HEK293 (cell line): Measurements from ENCODE around the gene SEMA4C.

ENCODE experiments used
- CTCF ChIA-PET: fragments of 350-600 bp; formaldehyde crosslinking; extraction: SDS; loops from one replicate; lab custom pipeline; 2021; ENCODE audit warnings: antibody characterized with exemption; lab: Yijun Ruan, JAX
- POLR2A ChIA-PET: fragments of 300-600 bp; formaldehyde crosslinking; extraction: SDS; loops from one replicate; lab custom pipeline; 2020; ENCODE audit warnings: antibody characterized with exemption, inconsistent platforms; lab: Yijun Ruan, JAX
- H3K27ac ChIP-seq: fragments of 200-500 bp; sonication (Bioruptor generic); 2 replicates; pipeline ENCODE4 v1.5.1; 2014; ENCODE audit warnings: low read depth, low read length, control low read depth, inconsistent platforms; ENCODE audit errors: extremely low read depth
- H3K36me3 ChIP-seq, 2 experiments: fragments of 200-500 bp in 1 of 2; sonication (Bioruptor generic) in 1 of 2; 1 replicate in 1 of 2; 2 replicates in 1 of 2; pipeline ENCODE4 v1.5.1; 2014 to 2017; ENCODE audit warnings: inconsistent platforms in 2 of 2, low read length in 2 of 2; ENCODE audit not compliant: control insufficient read depth in 2 of 2, insufficient read depth in 1 of 2
- H3K4me1 ChIP-seq: fragments of 200-500 bp; sonication (Bioruptor generic); 2 replicates; pipeline ENCODE4 v1.5.1; 2014; ENCODE audit warnings: mild to moderate bottlenecking, low read length, inconsistent platforms; ENCODE audit not compliant: control insufficient read depth, insufficient read depth
- H3K4me3 ChIP-seq: 2 replicates; pipeline ENCODE4 v1.5.1; 2011; ENCODE audit warnings: low read depth, mild to moderate bottlenecking, control low read depth, low read length, moderate library complexity
- H3K9me3 ChIP-seq: fragments of 200-500 bp; sonication (Bioruptor generic); 2 replicates; pipeline ENCODE4 v1.5.1; 2014; ENCODE audit warnings: low read depth, low read length, inconsistent platforms; ENCODE audit not compliant: control insufficient read depth, insufficient read depth
- GFI1B ChIP-seq: fragments of 450-650 bp; formaldehyde crosslinking; IDR thresholded peaks from 2 replicates; pipeline ENCODE4 v1.5.1; 2016; ENCODE audit warnings: missing biosample characterization, missing genetic modification characterization
- SP3 ChIP-seq: fragments of 450-650 bp; formaldehyde crosslinking; IDR thresholded peaks from 2 replicates; pipeline ENCODE4 v1.5.1; 2016; ENCODE audit warnings: missing biosample characterization, missing genetic modification characterization
- YY1 ChIP-seq: fragments of 450-650 bp; formaldehyde crosslinking; IDR thresholded peaks from 2 replicates; pipeline ENCODE4 v1.5.1; 2018; ENCODE audit warnings: missing biosample characterization, missing genetic modification characterization
- YY2 ChIP-seq: fragments of 450-650 bp; formaldehyde crosslinking; IDR thresholded peaks from 2 replicates; pipeline ENCODE4 v1.5.1; 2016; ENCODE audit warnings: missing biosample characterization, missing genetic modification characterization
- ZFHX2 ChIP-seq: fragments of 450-650 bp; formaldehyde crosslinking; conservative IDR thresholded peaks from 2 replicates; pipeline ENCODE4 v1.5.1; 2016; ENCODE audit warnings: missing biosample characterization, missing genetic modification characterization
- ZFP69B ChIP-seq: fragments of 450-650 bp; formaldehyde crosslinking; IDR thresholded peaks from 2 replicates; pipeline ENCODE4 v1.5.1; 2016; ENCODE audit warnings: missing biosample characterization, missing genetic modification characterization
- ZNF223 ChIP-seq: fragments of 450-650 bp; formaldehyde crosslinking; IDR thresholded peaks from 2 replicates; pipeline ENCODE4 v1.5.1; 2016; ENCODE audit warnings: missing biosample characterization, missing genetic modification characterization
- ZNF23 ChIP-seq: fragments of 450-650 bp; formaldehyde crosslinking; IDR thresholded peaks from 2 replicates; pipeline ENCODE4 v1.5.1; 2016; ENCODE audit warnings: missing biosample characterization, missing genetic modification characterization, borderline replicate concordance
- ZNF24 ChIP-seq: fragments of 450-650 bp; formaldehyde crosslinking; IDR thresholded peaks from 2 replicates; pipeline ENCODE4 v1.5.1; 2016; ENCODE audit warnings: missing biosample characterization, missing genetic modification characterization
- ZNF248 ChIP-seq: fragments of 450-650 bp; formaldehyde crosslinking; IDR thresholded peaks from 2 replicates; pipeline ENCODE4 v1.5.1; 2017; ENCODE audit warnings: missing biosample characterization, missing genetic modification characterization
- ZNF266 ChIP-seq: fragments of 450-650 bp; formaldehyde crosslinking; IDR thresholded peaks from 2 replicates; pipeline ENCODE4 v1.5.1; 2016; ENCODE audit warnings: missing biosample characterization, missing genetic modification characterization, low read depth
- ZNF423 ChIP-seq: fragments of 450-650 bp; formaldehyde crosslinking; IDR thresholded peaks from 2 replicates; pipeline ENCODE4 v1.5.1; 2016; ENCODE audit warnings: missing biosample characterization, missing genetic modification characterization
- ZNF426 ChIP-seq: fragments of 450-650 bp; formaldehyde crosslinking; IDR thresholded peaks from 2 replicates; pipeline ENCODE4 v1.5.1; 2017; ENCODE audit warnings: missing biosample characterization, missing genetic modification characterization, mild to moderate bottlenecking, inconsistent platforms, moderate library complexity
- ZNF433 ChIP-seq: fragments of 450-650 bp; formaldehyde crosslinking; IDR thresholded peaks from 2 replicates; pipeline ENCODE4 v1.5.1; 2016; ENCODE audit warnings: missing biosample characterization, missing genetic modification characterization, low read depth
- ZNF530 ChIP-seq: fragments of 450-650 bp; formaldehyde crosslinking; IDR thresholded peaks from 2 replicates; pipeline ENCODE4 v1.5.1; 2016; ENCODE audit warnings: low read depth, missing biosample characterization, missing genetic modification characterization
- ZNF555 ChIP-seq: fragments of 450-650 bp; formaldehyde crosslinking; conservative IDR thresholded peaks from 2 replicates; pipeline ENCODE4 v1.5.1; 2017; ENCODE audit warnings: missing biosample characterization, mild to moderate bottlenecking, missing genetic modification characterization, inconsistent platforms
- ZNF571 ChIP-seq: fragments of 450-650 bp; formaldehyde crosslinking; IDR thresholded peaks from 2 replicates; pipeline ENCODE4 v1.5.0; 2017; ENCODE audit warnings: missing biosample characterization, missing genetic modification characterization
- ZNF600 ChIP-seq: fragments of 450-650 bp; formaldehyde crosslinking; IDR thresholded peaks from 2 replicates; pipeline ENCODE4 v1.5.1; 2016; ENCODE audit warnings: missing biosample characterization, missing genetic modification characterization
- ZNF624 ChIP-seq: fragments of 450-650 bp; formaldehyde crosslinking; IDR thresholded peaks from 2 replicates; pipeline ENCODE4 v1.5.1; 2017; ENCODE audit warnings: missing biosample characterization, missing genetic modification characterization
- ZNF664 ChIP-seq: fragments of 450-650 bp; formaldehyde crosslinking; IDR thresholded peaks from 2 replicates; pipeline ENCODE4 v1.5.1; 2016; ENCODE audit warnings: missing biosample characterization, missing genetic modification characterization
- ZNF768 ChIP-seq: fragments of 450-650 bp; formaldehyde crosslinking; IDR thresholded peaks from 2 replicates; pipeline ENCODE4 v1.5.1; 2018; ENCODE audit warnings: missing biosample characterization, mild to moderate bottlenecking, missing genetic modification characterization
- ZNF785 ChIP-seq: fragments of 450-650 bp; formaldehyde crosslinking; IDR thresholded peaks from 2 replicates; pipeline ENCODE4 v1.5.1; 2016; ENCODE audit warnings: missing biosample characterization, missing genetic modification characterization
- TF ChIP-seq, protein P1 (sequence below): fragments of 450-650 bp; formaldehyde crosslinking; IDR thresholded peaks from 2 replicates; pipeline ENCODE4 v1.5.1; 2017; ENCODE audit warnings: missing biosample characterization, mild to moderate bottlenecking, missing genetic modification characterization, moderate library complexity
- TF ChIP-seq, protein P2 (sequence below): fragments of 450-650 bp; formaldehyde crosslinking; conservative IDR thresholded peaks from 2 replicates; pipeline ENCODE4 v1.5.1; 2016; ENCODE audit warnings: low read depth, missing biosample characterization, missing genetic modification characterization
- TF ChIP-seq, protein P3 (sequence below): fragments of 450-650 bp; formaldehyde crosslinking; IDR thresholded peaks from 2 replicates; pipeline ENCODE4 v1.5.1; 2016; ENCODE audit warnings: missing biosample characterization, missing genetic modification characterization
- TF ChIP-seq, protein P4 (sequence below): fragments of 450-650 bp; formaldehyde crosslinking; IDR thresholded peaks from 2 replicates; pipeline ENCODE4 v1.5.1; 2016; ENCODE audit warnings: missing biosample characterization, missing genetic modification characterization

Gene SEMA4C

DNA sequence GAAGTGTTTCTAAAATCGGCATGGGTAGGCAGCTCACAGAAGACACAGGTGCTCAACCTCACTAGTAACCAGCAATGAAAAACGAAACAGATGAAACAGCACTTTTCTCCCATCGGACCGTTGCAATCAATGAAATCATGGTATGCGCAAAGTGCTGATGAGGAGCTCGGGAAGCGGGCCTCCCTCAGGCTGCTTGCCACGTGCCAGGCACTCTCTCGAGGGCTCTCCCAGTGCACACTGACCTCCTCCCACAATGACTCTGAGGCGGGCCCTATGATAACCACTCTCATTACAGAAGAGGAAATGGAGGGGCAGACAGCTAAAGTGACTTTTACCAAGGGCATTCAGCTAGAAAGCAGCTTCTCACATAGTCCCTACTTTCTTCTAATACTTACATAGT, 22.3 kb downstream of the SEMA4C start (continued):
- no peak for TF ChIP-seq ZNF785 (tag by site-specific recombination)

DNA sequence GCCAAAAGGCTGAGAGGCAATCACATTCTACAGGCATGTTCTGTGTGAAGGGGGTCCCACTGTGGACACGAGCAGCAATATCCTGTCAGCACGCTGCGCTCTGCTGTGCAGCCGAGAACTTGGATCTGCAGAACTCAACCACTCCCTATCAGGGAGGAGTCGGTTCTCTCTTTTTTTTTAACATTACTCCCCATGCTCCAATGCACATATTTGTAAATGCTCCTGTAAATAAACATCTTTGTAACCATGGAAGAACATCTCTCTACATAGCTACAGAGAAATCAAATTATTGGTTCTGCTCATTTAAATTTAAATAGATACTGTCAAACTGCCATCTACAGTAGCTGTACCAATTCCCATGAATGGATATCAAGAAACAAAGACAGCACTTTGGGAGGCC, 23.1 kb downstream of the SEMA4C start:
- POLR2A ChIA-PET, result interaction anchor here (1.3 kb wide), 1 partner anchor 11 kb away, joined by 3 read pairs; no protein-coding TSS in a partner anchor
- no peaks in the 10 kb centered on the region for H3K9me3 ChIP-seq
- TF ChIP-seq ZNF768 (tag by site-specific recombination) (no peak), ZNF664 (tag by site-specific recombination) (no peak), ZNF223 (no peak), ZNF555 (tag by site-specific recombination) (no peak), ZNF624 (tag by site-specific recombination) (no peak), ZNF266 (tag by site-specific recombination) (no peak), ZNF433 (tag by site-specific recombination) (no peak), YY1 (tag by site-specific recombination) (no peak), ZNF571 (tag by site-specific recombination) (no peak), ZNF23 (tag by site-specific recombination) (no peak), SP3 (tag by site-specific recombination) (no peak), ZNF600 (tag by site-specific recombination) (no peak), ZNF24 (tag by site-specific recombination) (no peak)
- TF ChIP-seq, protein P1, sequence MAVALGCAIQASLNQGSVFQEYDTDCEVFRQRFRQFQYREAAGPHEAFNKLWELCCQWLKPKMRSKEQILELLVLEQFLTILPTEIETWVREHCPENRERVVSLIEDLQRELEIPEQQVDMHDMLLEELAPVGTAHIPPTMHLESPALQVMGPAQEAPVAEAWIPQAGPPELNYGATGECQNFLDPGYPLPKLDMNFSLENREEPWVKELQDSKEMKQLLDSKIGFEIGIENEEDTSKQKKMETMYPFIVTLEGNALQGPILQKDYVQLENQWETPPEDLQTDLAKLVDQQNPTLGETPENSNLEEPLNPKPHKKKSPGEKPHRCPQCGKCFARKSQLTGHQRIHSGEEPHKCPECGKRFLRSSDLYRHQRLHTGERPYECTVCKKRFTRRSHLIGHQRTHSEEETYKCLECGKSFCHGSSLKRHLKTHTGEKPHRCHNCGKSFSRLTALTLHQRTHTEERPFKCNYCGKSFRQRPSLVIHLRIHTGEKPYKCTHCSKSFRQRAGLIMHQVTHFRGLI, result no peak
- TF ChIP-seq, protein P2, sequence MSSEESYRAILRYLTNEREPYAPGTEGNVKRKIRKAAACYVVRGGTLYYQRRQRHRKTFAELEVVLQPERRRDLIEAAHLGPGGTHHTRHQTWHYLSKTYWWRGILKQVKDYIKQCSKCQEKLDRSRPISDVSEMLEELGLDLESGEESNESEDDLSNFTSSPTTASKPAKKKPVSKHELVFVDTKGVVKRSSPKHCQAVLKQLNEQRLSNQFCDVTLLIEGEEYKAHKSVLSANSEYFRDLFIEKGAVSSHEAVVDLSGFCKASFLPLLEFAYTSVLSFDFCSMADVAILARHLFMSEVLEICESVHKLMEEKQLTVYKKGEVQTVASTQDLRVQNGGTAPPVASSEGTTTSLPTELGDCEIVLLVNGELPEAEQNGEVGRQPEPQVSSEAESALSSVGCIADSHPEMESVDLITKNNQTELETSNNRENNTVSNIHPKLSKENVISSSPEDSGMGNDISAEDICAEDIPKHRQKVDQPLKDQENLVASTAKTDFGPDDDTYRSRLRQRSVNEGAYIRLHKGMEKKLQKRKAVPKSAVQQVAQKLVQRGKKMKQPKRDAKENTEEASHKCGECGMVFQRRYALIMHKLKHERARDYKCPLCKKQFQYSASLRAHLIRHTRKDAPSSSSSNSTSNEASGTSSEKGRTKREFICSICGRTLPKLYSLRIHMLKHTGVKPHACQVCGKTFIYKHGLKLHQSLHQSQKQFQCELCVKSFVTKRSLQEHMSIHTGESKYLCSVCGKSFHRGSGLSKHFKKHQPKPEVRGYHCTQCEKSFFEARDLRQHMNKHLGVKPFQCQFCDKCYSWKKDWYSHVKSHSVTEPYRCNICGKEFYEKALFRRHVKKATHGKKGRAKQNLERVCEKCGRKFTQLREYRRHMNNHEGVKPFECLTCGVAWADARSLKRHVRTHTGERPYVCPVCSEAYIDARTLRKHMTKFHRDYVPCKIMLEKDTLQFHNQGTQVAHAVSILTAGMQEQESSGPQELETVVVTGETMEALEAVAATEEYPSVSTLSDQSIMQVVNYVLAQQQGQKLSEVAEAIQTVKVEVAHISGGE (tag by site-specific recombination), result no peak
- TF ChIP-seq, protein P3, sequence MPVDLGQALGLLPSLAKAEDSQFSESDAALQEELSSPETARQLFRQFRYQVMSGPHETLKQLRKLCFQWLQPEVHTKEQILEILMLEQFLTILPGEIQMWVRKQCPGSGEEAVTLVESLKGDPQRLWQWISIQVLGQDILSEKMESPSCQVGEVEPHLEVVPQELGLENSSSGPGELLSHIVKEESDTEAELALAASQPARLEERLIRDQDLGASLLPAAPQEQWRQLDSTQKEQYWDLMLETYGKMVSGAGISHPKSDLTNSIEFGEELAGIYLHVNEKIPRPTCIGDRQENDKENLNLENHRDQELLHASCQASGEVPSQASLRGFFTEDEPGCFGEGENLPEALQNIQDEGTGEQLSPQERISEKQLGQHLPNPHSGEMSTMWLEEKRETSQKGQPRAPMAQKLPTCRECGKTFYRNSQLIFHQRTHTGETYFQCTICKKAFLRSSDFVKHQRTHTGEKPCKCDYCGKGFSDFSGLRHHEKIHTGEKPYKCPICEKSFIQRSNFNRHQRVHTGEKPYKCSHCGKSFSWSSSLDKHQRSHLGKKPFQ, result no peak
- TF ChIP-seq, all 188 proteins: peak for 0
- CTCF ChIA-PET, result interaction anchor here (0.7 kb wide), 1 partner anchor 254 kb away, joined by 3 read pairs; no protein-coding TSS in a partner anchor
- no peak overlapping the region for H3K4me3 ChIP-seq
- peaks cover 23 to 45% of the 10 kb centered on the region in 2 experiments for H3K36me3 ChIP-seq
- H3K27ac ChIP-seq, result no peak overlapping the region
- no peaks in the 10 kb centered on the region for H3K4me1 ChIP-seq

DNA sequence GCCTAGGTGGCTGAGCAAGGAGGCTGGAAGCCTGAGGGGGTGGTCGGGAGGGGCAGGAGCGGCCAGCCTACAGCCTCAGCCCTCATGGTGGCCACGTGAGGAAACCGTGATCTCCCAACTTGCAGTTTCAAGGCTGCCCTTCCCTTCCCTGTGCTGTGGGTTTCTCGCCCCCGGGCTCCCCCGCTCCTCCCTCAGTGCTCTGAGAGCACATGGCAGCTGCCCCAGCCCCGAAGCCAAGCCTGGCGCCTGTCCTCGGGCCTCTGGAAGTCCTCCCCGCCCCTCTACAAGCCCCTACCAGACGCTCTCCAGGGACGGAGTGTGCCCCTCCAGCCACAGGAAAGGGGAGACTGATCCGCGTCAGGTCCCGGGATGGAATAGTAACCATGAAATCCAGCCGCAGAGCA, 25.5 kb downstream of the SEMA4C start:
- CTCF ChIA-PET, result interaction anchor here (0.5 to 1.7 kb wide), 6 partner anchors 12 to 851 kb away, joined by 3 to 5 read pairs (median 4); partner anchors contain the start of gene ANKRD36
- H3K36me3 ChIP-seq, result peaks cover 8 to 40% of the 10 kb centered on the region in 2 experiments
- H3K9me3 ChIP-seq, result no peaks in the 10 kb centered on the region
- no peak overlapping the region for H3K27ac ChIP-seq
- no peaks in the 10 kb centered on the region for H3K4me1 ChIP-seq
- POLR2A ChIA-PET, result interaction anchor here (0.6 kb wide), 2 partner anchors 16 to 18 kb away, joined by 3 to 6 read pairs; no protein-coding TSS in a partner anchor
- H3K4me3 ChIP-seq, result no peak overlapping the region
- no peak for TF ChIP-seq ZNF248 (tag by site-specific recombination)
- TF ChIP-seq ZFP69B, result no peak
- TF ChIP-seq ZNF426 (tag by site-specific recombination), result no peak
- TF ChIP-seq, protein P4, sequence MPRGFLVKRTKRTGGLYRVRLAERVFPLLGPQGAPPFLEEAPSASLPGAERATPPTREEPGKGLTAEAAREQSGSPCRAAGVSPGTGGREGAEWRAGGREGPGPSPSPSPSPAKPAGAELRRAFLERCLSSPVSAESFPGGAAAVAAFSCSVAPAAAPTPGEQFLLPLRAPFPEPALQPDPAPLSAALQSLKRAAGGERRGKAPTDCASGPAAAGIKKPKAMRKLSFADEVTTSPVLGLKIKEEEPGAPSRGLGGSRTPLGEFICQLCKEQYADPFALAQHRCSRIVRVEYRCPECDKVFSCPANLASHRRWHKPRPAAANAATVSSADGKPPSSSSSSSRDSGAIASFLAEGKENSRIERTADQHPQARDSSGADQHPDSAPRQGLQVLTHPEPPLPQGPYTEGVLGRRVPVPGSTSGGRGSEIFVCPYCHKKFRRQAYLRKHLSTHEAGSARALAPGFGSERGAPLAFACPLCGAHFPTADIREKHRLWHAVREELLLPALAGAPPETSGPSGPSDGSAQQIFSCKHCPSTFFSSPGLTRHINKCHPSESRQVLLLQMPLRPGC (tag by site-specific recombination), result no peak
- no peak for TF ChIP-seq YY2 (tag by site-specific recombination)
- TF ChIP-seq GFI1B (tag by site-specific recombination), result no peak
- TF ChIP-seq ZNF423 (tag by site-specific recombination), result no peak
- TF ChIP-seq ZNF530 (tag by site-specific recombination), result no peak
- TF ChIP-seq ZFHX2 (tag by site-specific recombination), result peak; percentile 51
